22Rv1 (cell line): Measurements from ENCODE around the gene CCDC106.

Experiments
- H3K27ac ChIP-seq: fragments of 450-650 bp; 2 replicates; pipeline ENCODE4 v1.5.1; 2017
- ZFX ChIP-seq: fragments of 450-650 bp; IDR thresholded peaks from 2 replicates; pipeline ENCODE4 v1.6.1; 2017; ENCODE audit warnings: antibody characterized with exemption, borderline replicate concordance
- TF ChIP-seq, protein P1 (sequence below): fragments of 450-650 bp; IDR thresholded peaks from 2 replicates; pipeline ENCODE4 v1.5.1; 2017; ENCODE audit warnings: mild to moderate bottlenecking

The CCDC106 gene

DNA sequence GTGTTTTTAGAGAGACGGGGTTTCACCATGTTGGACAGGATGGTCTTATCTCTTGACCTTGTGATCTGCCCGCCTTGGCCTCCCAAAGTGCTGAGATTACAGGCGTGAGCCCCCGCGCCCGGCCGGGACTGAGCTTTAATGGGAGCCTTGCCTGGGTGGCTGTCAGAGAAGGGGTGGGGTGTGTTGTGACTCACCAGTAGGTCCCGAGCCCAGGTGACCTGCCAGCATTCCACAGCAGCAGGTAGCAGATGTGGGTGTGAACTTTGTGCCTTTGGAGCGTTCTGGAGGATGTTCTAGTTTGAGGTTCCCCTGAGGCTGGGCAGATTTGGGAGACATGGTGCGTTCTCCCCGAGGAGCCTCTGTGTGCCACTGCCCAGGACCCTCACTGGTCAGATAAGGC is 19.9 kb downstream of the CCDC106 start:
- H3K27ac ChIP-seq: no peak overlapping the region
- TF ChIP-seq, protein P1, sequence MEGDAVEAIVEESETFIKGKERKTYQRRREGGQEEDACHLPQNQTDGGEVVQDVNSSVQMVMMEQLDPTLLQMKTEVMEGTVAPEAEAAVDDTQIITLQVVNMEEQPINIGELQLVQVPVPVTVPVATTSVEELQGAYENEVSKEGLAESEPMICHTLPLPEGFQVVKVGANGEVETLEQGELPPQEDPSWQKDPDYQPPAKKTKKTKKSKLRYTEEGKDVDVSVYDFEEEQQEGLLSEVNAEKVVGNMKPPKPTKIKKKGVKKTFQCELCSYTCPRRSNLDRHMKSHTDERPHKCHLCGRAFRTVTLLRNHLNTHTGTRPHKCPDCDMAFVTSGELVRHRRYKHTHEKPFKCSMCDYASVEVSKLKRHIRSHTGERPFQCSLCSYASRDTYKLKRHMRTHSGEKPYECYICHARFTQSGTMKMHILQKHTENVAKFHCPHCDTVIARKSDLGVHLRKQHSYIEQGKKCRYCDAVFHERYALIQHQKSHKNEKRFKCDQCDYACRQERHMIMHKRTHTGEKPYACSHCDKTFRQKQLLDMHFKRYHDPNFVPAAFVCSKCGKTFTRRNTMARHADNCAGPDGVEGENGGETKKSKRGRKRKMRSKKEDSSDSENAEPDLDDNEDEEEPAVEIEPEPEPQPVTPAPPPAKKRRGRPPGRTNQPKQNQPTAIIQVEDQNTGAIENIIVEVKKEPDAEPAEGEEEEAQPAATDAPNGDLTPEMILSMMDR: no peak
- TF ChIP-seq ZFX: no peak

DNA sequence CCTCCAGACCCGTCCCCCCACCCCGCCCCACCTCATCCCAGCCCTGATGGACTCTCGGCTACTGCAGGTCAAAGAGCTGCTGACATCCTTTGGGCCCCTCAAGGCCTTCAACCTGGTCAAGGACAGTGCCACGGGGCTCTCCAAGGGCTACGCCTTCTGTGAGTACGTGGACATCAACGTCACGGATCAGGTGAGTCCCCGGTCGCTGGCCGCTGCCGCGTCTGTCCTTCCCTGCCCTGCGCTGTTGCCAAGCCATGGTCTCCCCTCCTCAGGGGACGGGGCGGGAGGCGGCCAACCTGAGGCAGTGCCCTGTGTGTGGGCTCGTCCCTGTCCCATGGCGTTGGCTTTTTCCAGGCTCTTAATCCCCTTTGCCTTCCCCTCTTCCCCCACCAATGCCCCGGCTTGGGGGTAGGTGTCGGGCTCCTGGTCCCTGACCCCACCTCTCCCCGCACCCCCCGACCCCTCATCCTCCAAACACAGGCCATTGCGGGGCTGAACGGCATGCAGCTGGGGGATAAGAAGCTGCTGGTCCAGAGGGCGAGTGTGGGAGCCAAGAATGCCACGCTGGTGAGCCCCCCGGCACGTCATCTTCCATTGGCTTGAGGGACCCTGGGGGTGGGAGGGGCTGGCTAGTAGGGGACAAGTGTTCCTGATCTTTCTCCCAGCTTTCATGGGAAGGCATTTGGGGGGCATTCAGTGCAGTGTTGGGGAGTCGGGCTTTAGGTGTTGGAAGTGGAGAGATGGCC is 20.8 kb downstream of the CCDC106 start:
- TF ChIP-seq, protein P1: no peak
- no peak for TF ChIP-seq ZFX
- no peak overlapping the region for H3K27ac ChIP-seq

DNA sequence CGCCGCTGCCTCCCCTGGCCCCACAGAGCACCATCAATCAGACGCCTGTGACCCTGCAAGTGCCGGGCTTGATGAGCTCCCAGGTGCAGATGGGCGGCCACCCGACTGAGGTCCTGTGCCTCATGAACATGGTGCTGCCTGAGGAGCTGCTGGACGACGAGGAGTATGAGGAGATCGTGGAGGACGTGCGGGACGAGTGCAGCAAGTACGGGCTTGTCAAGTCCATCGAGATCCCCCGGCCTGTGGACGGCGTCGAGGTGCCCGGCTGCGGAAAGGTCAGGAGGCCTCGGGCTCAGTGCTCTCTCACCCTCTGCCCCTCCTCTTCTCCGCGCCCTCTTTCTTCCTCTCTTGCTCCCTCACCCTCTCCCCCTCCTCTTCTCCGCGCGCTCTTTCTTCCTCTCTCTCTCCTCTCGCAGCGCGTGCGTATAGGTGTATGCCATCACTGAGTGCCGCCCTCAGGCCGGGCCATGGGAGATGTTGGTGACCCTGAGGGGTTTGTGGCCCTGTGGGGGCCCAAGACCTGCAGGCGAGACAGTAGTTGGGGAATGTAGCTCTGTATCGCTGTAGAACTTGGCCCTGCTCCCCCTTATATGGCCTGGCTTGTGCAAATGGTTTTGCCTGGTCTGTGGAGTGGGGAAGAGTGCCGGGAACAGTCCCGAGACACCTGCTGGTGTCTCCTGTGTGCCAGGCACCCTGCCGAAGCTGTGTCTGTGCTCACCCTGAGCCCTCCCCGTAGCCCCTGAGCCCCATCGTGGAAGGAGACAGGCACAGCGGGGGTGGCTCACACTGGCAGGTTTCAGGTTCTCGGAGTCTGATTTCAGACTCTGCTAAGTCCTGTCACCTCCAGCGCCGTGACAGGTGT is 21.6 kb downstream of the CCDC106 start:
- no peak overlapping the region for H3K27ac ChIP-seq
- TF ChIP-seq, protein P1: no peak
- TF ChIP-seq ZFX: no peak

DNA sequence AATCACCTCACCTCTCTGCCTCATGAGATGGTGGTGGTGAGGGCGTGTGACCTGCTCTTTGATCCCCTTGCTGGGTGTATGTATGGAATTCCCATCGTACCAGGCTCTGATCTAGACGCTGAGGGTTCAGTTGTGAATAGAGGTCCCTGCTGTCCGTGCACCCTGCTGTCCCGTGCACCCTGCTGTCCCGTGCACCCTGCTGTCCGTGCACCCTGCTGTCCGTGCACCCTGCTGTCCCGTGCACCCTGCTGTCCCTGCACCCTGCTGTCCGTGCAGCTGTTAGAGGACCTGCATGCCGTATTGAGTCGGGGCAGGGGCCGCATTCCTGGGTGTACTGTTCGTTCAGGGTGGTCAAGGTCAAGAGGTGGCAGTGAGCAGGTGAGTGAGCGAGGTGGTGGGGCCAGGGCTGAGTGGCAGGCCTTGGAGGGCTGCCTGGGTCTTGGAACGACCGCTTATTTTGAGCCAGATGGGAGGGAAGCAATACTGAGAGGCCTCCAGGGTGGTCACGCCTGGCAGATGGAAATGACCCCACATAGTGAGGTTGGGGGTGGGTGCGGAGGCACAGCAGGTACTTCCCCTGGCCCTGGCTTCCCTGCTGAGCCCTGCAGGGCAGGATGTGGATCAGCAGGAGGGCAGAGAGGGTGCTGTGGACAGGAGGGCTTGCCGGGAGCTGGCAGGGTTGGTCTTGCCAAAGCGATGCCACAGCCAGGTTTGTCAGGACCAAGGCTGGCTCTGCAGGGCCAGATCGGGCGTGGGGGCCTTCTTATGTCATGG is 22.5 kb downstream of the CCDC106 start:
- TF ChIP-seq, protein P1: no peak
- H3K27ac ChIP-seq: no peak overlapping the region

DNA sequence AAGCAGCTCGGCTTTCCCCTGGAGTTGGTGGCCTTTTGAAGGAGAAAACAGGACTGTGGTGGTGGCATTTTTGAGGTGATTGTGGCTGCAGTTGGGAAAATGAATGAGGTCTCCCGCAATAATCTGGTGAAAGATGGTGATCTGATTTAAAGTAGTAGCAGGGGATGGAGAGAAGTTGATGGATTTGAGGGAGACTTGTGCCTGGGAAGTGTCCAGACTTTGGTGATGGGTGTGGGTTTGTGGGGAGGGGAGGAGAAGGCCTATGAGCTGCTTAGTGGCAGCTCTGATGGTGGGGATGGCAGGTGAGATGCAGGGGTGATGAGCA is 23.0 kb downstream of the CCDC106 start:
- no peak overlapping the region for H3K27ac ChIP-seq

DNA sequence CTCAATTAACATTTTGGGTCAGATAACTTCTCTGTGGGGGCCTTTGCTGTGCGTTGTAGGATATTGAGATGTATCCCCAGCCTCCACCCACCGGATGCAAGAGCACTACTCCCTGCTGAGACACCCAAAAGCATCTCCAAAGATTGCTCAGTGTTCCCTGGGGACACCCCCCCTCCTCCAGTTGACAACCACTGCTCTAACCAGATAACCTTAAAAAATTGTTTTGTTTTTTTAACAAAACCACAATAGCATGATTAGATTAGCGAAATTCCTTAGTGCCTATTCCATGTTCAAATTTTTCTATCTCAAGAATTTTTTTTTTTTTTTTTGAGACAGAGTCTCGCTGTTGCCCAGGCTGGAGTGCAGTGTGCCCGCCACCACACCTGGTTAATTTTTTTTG is 24.4 kb downstream of the CCDC106 start:
- TF ChIP-seq ZFX: no peak
- TF ChIP-seq, protein P1: no peak
- H3K27ac ChIP-seq: no peak overlapping the region

More for the DNA sequence above, 23.0 kb downstream of the CCDC106 start:
- no peak for TF ChIP-seq ZFX
- TF ChIP-seq, protein P1: no peak
